Fibroblast of peridontal ligament (primary cell): ENCODE results near the gene TXN.
"Not testable (repeated sequence)": the region's sequence is repeated elsewhere in the genome, so short reads cannot be mapped to it uniquely, and the experiment has no call there.

Experiments
- DNase-seq: peaks from one replicate; pipeline ENCODE4 v3.0.0-alpha.2; 2010; ENCODE audit errors: extremely low read depth

The TXN gene

GRCh38 chr9:110213413-110214044 is 42.8 kb downstream of the TXN start:
- no peak for DNase-seq

DNA sequence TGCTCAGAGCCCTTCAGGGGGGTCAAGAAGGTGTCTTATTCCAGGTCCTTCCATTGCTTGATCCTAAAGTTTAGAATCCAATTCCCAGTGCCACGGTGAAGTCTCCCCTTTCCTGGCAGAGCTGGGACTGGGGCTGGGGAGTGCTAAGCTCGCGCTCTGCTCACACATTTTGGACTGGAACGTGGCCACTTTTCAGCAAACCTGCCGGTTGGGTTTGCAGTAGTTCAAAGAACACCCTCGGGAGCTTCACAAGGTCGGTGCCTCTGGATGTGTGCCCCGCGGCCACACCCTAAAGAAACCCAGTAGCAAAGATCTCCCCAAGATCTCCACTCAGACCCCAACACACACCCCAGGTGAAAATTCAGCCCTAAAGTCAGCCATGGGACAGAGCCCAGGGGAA is 48.3 kb downstream of the TXN start, which contains the start of gene C9orf152:
C9orf152 (minus strand) TSS at position 129 of the 400 bp plus-strand sequence. CDS start 580 bp downstream, outside the sequence.
- no peak for DNase-seq

- no peak for DNase-seq
Measured at GRCh38 chr9:110207071-110207641, 49.2 kb downstream of the TXN start.

- no peak for DNase-seq
Measured at GRCh38 chr9:110206389-110206788, 49.9 kb downstream of the TXN start.

DNA sequence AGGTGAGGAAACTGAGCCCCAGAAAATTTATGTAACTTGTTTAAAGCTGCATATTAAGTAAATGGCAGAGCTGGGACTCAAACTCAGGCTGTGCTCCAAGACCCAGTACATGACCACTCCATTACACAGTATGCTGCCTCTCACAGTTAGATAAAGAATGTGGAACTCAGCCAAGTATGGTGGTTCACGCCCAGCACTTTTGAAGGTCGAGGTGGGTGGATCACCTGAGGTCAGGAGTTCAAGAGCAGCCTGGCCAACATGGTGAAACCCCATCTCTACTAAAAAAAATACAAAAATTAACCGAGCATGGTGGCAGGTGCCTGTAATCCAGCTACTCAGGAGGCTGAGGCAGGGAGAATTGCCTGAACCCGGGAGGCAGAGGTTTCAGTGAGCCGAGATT is 50.7 kb downstream of the TXN start:
- not testable (repeated sequence) for DNase-seq

DNA sequence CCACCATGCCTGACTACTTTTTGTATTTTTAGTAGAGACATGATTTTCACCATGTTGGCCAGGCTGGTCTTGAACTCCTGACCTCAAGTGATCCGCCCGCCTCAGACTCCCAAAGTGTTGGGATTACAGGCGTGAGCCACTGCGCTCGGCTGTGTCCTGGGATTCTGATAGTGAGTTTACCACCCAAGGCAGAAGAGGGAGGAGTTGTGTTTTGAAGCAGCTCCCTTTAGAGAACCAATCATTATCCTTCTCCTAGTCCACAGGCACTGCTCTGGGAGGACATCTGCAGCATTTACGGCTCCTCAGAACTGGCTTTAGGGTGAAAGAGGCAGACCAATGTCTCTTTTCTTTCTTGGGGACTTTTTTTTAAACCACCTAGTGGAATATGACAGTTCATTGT is 54.1 kb downstream of the TXN start:
- DNase-seq, result no peak

GRCh38 chr9:110199643-110200042 is 56.7 kb downstream of the TXN start:
- no peak for DNase-seq

DNA sequence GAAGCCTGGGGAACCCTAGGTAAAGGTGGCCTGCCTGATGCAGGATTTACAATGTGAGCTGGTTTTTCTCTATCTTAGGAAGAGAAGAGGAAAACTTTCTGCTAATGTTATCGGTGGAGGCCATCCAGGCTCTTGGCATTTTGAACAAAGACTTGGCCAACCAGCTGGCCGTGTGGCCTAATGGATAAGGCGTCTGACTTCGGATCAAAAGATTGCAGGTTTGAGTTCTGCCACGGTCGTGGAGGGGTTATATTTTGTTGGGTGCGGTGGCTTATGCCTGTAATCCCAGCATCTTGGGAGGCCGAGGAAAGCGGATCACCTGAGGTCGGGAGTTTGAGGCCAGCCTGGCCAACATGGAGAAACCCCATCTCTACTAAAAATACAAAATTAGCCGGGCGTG is 58.0 kb downstream of the TXN start:
- no peak for DNase-seq

GRCh38 chr9:110197330-110198187 is 58.7 kb downstream of the TXN start:
- peak; percentile 54 for DNase-seq

GRCh38 chr9:110196084-110196499 is 60.2 kb downstream of the TXN start:
- not testable (repeated sequence) for DNase-seq
